Measurements from ENCODE around the gene PCBP3.
"Not testable (repeated sequence)": the region's sequence is repeated elsewhere in the genome, so short reads cannot be mapped to it uniquely, and the experiment has no call there.

PCBP3 gene

DNA sequence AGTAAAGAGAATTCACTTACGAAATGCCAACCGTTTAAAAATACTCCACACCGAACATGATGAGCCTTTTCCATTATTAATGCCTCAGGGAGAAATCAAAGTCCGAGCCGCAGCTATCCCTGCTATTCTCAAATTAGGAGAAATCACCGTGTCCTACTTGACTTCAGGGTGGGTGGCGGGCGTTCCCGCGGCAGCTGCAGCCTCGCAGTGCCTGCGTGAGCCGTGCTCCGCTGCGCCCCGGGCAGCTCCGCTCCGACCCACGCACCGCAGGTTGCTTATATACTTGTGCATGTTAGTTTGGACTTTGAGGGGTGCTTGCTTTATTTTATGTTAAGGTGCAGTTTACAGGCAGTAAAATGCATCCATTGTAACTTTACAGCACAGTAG is 35.6 kb upstream of the PCBP3 start:
- Histone ChIP-seq H3F3A (ENCODE audit: insufficient read depth) (no peaks in the 10 kb centered on the region), H3K27ac (ENCODE audit: low read depth, low read length) (no peak overlapping the region), H3K4me3 (ENCODE audit: insufficient read depth, low read length, poor library complexity, severe bottlenecking) (no peak overlapping the region), H3K79me2 (ENCODE audit: insufficient read depth, low read length) (no peaks in the 10 kb centered on the region), H3K9ac (ENCODE audit: low read length) (no peak overlapping the region), H3K9me2 (replicated peaks; ENCODE audit: insufficient read depth, low read length) (no peaks in the 10 kb centered on the region), H3K4me2 (ENCODE audit: low read depth, low read length, poor library complexity, severe bottlenecking) (no peak overlapping the region), H3K27me3 (ENCODE audit: low read length) (no peaks in the 10 kb centered on the region), H2AFZ (ENCODE audit: low read depth, low read length, severe bottlenecking) (no peak overlapping the region), H3K36me3 (ENCODE audit: low read length) (no peaks in the 10 kb centered on the region; the same call in 1 of the 2 replicates), H3K9me3 (ENCODE audit: insufficient read depth, low read length) (no peaks in the 10 kb centered on the region), H4K20me1 (ENCODE audit: low read depth, low read length) (no peaks in the 10 kb centered on the region)
- TF ChIP-seq EZH2phosphoT487 (conservative IDR thresholded peaks at IDR 0.05; ENCODE audit: low read length): no peak
- TF ChIP-seq, protein P1, sequence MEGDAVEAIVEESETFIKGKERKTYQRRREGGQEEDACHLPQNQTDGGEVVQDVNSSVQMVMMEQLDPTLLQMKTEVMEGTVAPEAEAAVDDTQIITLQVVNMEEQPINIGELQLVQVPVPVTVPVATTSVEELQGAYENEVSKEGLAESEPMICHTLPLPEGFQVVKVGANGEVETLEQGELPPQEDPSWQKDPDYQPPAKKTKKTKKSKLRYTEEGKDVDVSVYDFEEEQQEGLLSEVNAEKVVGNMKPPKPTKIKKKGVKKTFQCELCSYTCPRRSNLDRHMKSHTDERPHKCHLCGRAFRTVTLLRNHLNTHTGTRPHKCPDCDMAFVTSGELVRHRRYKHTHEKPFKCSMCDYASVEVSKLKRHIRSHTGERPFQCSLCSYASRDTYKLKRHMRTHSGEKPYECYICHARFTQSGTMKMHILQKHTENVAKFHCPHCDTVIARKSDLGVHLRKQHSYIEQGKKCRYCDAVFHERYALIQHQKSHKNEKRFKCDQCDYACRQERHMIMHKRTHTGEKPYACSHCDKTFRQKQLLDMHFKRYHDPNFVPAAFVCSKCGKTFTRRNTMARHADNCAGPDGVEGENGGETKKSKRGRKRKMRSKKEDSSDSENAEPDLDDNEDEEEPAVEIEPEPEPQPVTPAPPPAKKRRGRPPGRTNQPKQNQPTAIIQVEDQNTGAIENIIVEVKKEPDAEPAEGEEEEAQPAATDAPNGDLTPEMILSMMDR (IDR thresholded peaks at IDR 0.05; ENCODE audit: insufficient read depth, low read length, poor library complexity, severe bottlenecking): no peak

DNA sequence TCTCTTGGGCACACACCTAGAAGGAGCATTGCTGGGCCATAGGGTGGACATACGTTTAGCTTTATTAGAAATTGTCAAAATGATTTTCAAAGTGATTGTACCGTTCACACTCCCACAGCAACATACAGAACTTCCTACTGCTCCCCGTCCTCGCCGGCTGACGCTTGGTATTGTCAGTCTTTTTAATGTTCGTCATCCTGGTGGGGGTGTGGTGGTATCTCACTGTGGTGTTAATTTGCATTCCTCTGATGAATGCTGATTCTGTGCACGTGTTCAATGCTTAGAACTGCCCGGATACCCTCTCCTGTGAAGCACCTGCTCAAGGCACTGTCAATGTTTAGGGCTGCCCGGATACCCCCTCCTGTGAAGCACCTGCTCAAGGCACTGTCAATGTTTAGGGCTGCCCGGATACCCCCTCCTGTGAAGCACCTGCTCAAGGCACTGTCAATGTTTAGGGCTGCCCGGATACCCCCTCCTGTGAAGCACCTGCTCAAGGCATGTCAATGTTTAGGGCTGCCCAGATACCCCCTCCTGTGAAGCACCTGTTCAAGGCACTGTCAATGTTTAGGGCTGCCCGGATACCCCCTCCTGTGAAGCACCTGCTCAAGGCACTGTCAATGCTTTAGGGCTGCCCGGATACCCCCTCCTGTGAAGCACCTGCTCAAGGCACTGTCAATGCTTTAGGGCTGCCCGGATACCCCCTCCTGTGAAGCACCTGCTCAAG is 34.6 kb upstream of the PCBP3 start:
- H3K9me3 ChIP-seq (ENCODE audit: insufficient read depth, low read length); H3K27ac ChIP-seq (ENCODE audit: low read depth, low read length); H3K9ac ChIP-seq (ENCODE audit: low read length); H4K20me1 ChIP-seq (ENCODE audit: low read depth, low read length); H2AFZ ChIP-seq (ENCODE audit: low read depth, low read length, severe bottlenecking); H3K36me3 ChIP-seq (ENCODE audit: low read length); H3K4me3 ChIP-seq (ENCODE audit: insufficient read depth, low read length, poor library complexity, severe bottlenecking); H3K79me2 ChIP-seq (ENCODE audit: insufficient read depth, low read length); H3K27me3 ChIP-seq (ENCODE audit: low read length); H3K9me2 ChIP-seq (replicated peaks; ENCODE audit: insufficient read depth, low read length); H3F3A ChIP-seq (ENCODE audit: insufficient read depth); H3K4me2 ChIP-seq (ENCODE audit: low read depth, low read length, poor library complexity, severe bottlenecking): not testable (repeated sequence)

DNA sequence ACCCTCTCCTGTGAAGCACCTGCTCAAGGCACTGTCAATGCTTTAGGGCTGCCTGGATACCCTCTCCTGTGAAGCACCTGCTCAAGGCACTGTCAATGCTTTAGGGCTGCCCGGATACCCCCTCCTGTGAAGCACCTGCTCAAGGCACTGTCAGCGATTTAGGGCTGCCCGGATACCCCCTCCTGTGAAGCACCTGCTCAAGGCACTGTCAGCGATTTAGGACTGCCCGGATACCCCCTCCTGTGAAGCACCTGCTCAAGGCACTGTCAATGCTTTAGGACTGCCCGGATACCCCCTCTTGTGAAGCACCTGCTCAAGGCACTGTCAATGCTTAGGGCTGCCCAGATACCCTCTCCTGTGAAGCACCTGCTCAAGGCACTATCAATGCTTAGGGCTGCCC is 33.9 kb upstream of the PCBP3 start:
- H3K36me3 ChIP-seq (ENCODE audit: low read length); H3K27me3 ChIP-seq (ENCODE audit: low read length): not testable (repeated sequence)

DNA sequence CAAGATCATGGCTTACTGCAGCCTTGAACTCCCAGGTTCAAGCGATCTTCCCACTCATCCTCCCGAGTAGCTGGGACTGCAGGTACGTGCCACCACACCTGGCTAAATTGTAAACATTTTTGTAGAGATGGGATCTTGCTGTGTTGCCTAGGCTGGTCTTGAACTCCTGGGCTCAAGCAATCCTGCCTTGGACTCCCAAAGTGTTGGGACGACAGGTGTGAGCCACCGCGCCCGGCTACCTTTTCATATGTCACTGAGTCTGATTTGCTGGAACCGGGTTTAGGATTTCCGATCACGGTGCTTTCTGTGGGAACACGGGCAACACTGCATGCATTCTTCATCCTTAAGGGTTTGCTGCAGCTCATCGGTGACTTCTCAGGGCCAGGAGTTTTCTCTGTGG is 32.2 kb upstream of the PCBP3 start:
- Histone ChIP-seq H3K4me2 (ENCODE audit: low read depth, low read length, poor library complexity, severe bottlenecking) (no peak overlapping the region), H4K20me1 (ENCODE audit: low read depth, low read length) (no peaks in the 10 kb centered on the region), H3K4me3 (ENCODE audit: insufficient read depth, low read length, poor library complexity, severe bottlenecking) (no peak overlapping the region), H3K27me3 (ENCODE audit: low read length) (no peaks in the 10 kb centered on the region), H3K9me3 (ENCODE audit: insufficient read depth, low read length) (no peaks in the 10 kb centered on the region), H3K9ac (ENCODE audit: low read length) (no peak overlapping the region), H3K27ac (ENCODE audit: low read depth, low read length) (no peak overlapping the region), H3F3A (ENCODE audit: insufficient read depth) (no peaks in the 10 kb centered on the region), H3K9me2 (replicated peaks; ENCODE audit: insufficient read depth, low read length) (no peaks in the 10 kb centered on the region), H3K79me2 (ENCODE audit: insufficient read depth, low read length) (no peaks in the 10 kb centered on the region), H2AFZ (ENCODE audit: low read depth, low read length, severe bottlenecking) (no peak overlapping the region), H3K36me3 (ENCODE audit: low read length) (no peaks in the 10 kb centered on the region)
- TF ChIP-seq, protein P1 (IDR thresholded peaks at IDR 0.05; ENCODE audit: insufficient read depth, low read length, poor library complexity, severe bottlenecking): no peak
- no peak for TF ChIP-seq EZH2phosphoT487 (conservative IDR thresholded peaks at IDR 0.05; ENCODE audit: low read length)

More for the DNA sequence above, 33.9 kb upstream of the PCBP3 start:
- H3K4me3 ChIP-seq (ENCODE audit: insufficient read depth, low read length, poor library complexity, severe bottlenecking); H4K20me1 ChIP-seq (ENCODE audit: low read depth, low read length); H3K79me2 ChIP-seq (ENCODE audit: insufficient read depth, low read length); H3K27ac ChIP-seq (ENCODE audit: low read depth, low read length); H3K4me2 ChIP-seq (ENCODE audit: low read depth, low read length, poor library complexity, severe bottlenecking); H2AFZ ChIP-seq (ENCODE audit: low read depth, low read length, severe bottlenecking); H3K9me2 ChIP-seq (replicated peaks; ENCODE audit: insufficient read depth, low read length); H3F3A ChIP-seq (ENCODE audit: insufficient read depth); H3K9me3 ChIP-seq (ENCODE audit: insufficient read depth, low read length); H3K9ac ChIP-seq (ENCODE audit: low read length): not testable (repeated sequence)

Data from SU-DHL-6 (cell line).